PFSK-1 (cell line): ENCODE results near the gene EEFSEC.

Experiments
- FOXP2 ChIP-seq: optimal IDR thresholded peaks from 2 replicates; pipeline ENCODE3; 2011; ENCODE audit warnings: borderline replicate concordance, control low read depth, inconsistent platforms; ENCODE audit not compliant: insufficient read depth; ENCODE audit errors: extremely low read length, extremely low read depth
- POLR2AphosphoS5 ChIP-seq: IDR thresholded peaks from 2 replicates; pipeline ENCODE4 v1.6.1; 2012; ENCODE audit warnings: low read depth, mild to moderate bottlenecking, control low read depth, low read length, moderate library complexity
- REST ChIP-seq, 2 experiments: IDR thresholded peaks; 2 replicates each; pipeline versions ENCODE4 v1.6.1 to v1.8.0; 2011 to 2012; ENCODE audit warnings: low read depth in 2 of 2, low read length in 2 of 2, control low read depth in 1 of 2, inconsistent platforms in 1 of 2, mild to moderate bottlenecking in 1 of 2, moderate library complexity in 1 of 2; ENCODE audit not compliant: insufficient read depth in 1 of 2
- SIN3A ChIP-seq: IDR thresholded peaks from 2 replicates; pipeline ENCODE4 v1.6.1; 2012; ENCODE audit warnings: mild to moderate bottlenecking, low read length, moderate library complexity, borderline replicate concordance; ENCODE audit not compliant: insufficient read depth
- TAF1 ChIP-seq: IDR thresholded peaks from 2 replicates; pipeline ENCODE4 v1.6.1; 2012; ENCODE audit warnings: low read length, control low read depth, borderline replicate concordance; ENCODE audit not compliant: insufficient read depth

DNA sequence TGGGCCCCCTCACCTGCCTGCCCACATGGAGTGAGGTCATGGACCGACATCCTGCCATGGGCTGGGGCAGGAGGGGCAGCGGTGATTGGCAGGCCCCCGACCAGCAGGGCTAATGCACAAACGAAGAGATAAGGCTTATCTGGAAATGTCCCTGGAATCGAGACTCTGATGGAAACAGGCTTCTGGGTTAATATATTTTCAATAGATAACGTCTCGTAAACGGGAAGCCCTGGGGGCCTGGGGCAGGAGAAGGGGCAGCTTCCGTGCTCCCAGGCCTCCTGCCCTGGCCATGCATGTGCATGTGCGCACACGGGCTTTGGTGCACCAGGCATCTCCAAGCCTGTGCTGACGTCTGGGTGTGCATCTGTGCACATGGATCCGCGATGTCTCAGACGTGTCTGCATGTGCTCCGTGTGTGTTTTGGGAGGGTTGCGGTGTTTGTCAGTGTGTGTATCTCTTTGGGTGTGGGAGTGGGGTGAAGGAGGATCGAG is 258.3 kb downstream of the EEFSEC start:
- TF ChIP-seq POLR2AphosphoS5: no peak
- TF ChIP-seq TAF1: no peak
- no peak for TF ChIP-seq SIN3A
- TF ChIP-seq REST (IDR thresholded peaks at IDR 0.05; ENCODE audit: insufficient read depth in 1 of 2, low read depth in 2 of 2, low read length in 2 of 2): no peak
- TF ChIP-seq FOXP2: no peak
